AG10803 (cell line): ENCODE results near the gene RPL28.

Experiments used
- DNase-seq: peaks from one replicate; pipeline ENCODE4 v3.0.0; 2010; ENCODE audit warnings: low read depth
- H3K4me3 ChIP-seq: 2 replicates; pipeline ENCODE4 v1.5.1; 2011; ENCODE audit warnings: mild to moderate bottlenecking, low read length, control low read depth
- TF ChIP-seq, protein P1 (sequence below): conservative IDR thresholded peaks from 2 replicates; pipeline ENCODE4 v1.5.1; 2011; ENCODE audit warnings: mild to moderate bottlenecking, low read length, control low read depth, inconsistent platforms

Gene RPL28

DNA sequence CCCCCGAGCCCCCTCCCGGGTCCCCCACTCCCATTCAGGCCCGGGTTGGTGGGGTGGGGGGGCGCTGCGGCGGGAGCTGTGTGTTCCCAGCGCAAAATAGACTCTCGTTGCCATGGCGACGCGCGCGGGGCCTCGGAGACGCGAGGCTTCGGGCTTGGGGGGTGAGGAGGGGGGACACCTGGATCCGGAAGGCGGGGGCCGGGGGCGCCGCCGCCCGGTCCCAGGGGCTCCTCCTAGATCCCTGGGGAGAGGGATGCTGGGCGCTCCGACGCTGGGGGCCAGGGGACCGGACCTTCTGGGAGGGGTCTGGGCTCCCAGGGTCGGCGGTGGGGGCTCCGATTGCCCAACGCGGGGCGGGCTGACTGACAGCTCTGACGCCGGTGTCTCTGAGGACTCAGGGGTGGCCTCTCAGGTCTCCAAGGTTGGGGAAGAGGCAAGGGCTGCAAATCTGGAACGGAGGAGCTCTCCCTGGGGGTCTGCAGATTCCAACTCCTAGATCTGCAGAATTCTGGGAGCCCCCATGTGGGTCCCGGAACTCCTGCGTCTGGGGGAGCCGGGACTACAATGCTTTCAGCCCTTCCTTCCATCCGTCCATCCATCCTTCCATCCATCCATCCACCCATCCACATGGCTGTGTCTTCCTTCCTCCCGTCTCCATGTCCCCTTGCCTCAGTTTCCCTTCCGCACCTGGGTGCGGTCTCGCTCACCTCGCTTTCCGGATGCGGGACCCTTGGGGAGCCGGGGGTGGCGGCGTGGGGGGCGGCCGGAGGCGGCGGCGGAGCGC, 66.4 kb downstream of the RPL28 start:
- TF ChIP-seq, protein P1, sequence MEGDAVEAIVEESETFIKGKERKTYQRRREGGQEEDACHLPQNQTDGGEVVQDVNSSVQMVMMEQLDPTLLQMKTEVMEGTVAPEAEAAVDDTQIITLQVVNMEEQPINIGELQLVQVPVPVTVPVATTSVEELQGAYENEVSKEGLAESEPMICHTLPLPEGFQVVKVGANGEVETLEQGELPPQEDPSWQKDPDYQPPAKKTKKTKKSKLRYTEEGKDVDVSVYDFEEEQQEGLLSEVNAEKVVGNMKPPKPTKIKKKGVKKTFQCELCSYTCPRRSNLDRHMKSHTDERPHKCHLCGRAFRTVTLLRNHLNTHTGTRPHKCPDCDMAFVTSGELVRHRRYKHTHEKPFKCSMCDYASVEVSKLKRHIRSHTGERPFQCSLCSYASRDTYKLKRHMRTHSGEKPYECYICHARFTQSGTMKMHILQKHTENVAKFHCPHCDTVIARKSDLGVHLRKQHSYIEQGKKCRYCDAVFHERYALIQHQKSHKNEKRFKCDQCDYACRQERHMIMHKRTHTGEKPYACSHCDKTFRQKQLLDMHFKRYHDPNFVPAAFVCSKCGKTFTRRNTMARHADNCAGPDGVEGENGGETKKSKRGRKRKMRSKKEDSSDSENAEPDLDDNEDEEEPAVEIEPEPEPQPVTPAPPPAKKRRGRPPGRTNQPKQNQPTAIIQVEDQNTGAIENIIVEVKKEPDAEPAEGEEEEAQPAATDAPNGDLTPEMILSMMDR = no peak
- H3K4me3 ChIP-seq = no peak overlapping the region
- DNase-seq = no peak
